GM21381 (cell line): ENCODE measurements around the gene PLA2G4C.

ENCODE experiments used
- ATAC-seq: cut with Tn5 transposase; IDR thresholded peaks from one replicate; pipeline ENCODE4 v1.9.1; 2021; ENCODE audit warnings: mild to moderate bottlenecking, moderate library complexity; ENCODE audit not compliant: unreplicated experiment

The PLA2G4C gene

GRCh38 chr19:48061401-48062344, 48.9 kb downstream of the PLA2G4C start:
- ATAC-seq: no peak

- ATAC-seq: no peak
Observed at GRCh38 chr19:48060381-48060780, 50.2 kb downstream of the PLA2G4C start.

GRCh38 chr19:48059331-48059730, 51.3 kb downstream of the PLA2G4C start:
- no peak for ATAC-seq

- ATAC-seq: no peak
Observed at GRCh38 chr19:48053856-48054255, 56.8 kb downstream of the PLA2G4C start.

GRCh38 chr19:48053076-48053475, 57.5 kb downstream of the PLA2G4C start:
- ATAC-seq: no peak

- no peak for ATAC-seq
Observed at GRCh38 chr19:48051335-48052033, 59.1 kb downstream of the PLA2G4C start.

GRCh38 chr19:48044561-48044960, 66.1 kb downstream of the PLA2G4C start:
- ATAC-seq: no peak

GRCh38 chr19:48043675-48044258, 66.8 kb downstream of the PLA2G4C start, which contains the start of gene CABP5:
Gene CABP5 (minus strand): TSS chr19:48044079. CDS start chr19:48043922, 157 bp downstream.
- ATAC-seq: no peak

GRCh38 chr19:48041877-48042580, 68.6 kb downstream of the PLA2G4C start:
- ATAC-seq: no peak

- ATAC-seq: no peak
Observed at GRCh38 chr19:48036765-48037164, 73.9 kb downstream of the PLA2G4C start.

- ATAC-seq: no peak
Observed at GRCh38 chr19:48033604-48034003, 77.0 kb downstream of the PLA2G4C start.

- ATAC-seq: no peak
Observed at GRCh38 chr19:48030073-48030472, 80.5 kb downstream of the PLA2G4C start.

- no peak for ATAC-seq
Observed at GRCh38 chr19:48029431-48029830, 81.2 kb downstream of the PLA2G4C start.

- no peak for ATAC-seq
Observed at GRCh38 chr19:48025480-48025879, 85.1 kb downstream of the PLA2G4C start.

- no peak for ATAC-seq
Observed at GRCh38 chr19:48023518-48023917, 87.1 kb downstream of the PLA2G4C start.

GRCh38 chr19:48023011-48023410, 87.6 kb downstream of the PLA2G4C start:
- no peak for ATAC-seq

GRCh38 chr19:48020686-48021085, 89.9 kb downstream of the PLA2G4C start:
- ATAC-seq: no peak

- ATAC-seq: no peak
Observed at GRCh38 chr19:48010932-48011758, 99.5 kb downstream of the PLA2G4C start.

- no peak for ATAC-seq
Observed at GRCh38 chr19:48006762-48007161, 103.9 kb downstream of the PLA2G4C start.

GRCh38 chr19:48004236-48004635, 106.4 kb downstream of the PLA2G4C start:
- no peak for ATAC-seq
